Stimulated activated naive B cell treated with anti-CD40 and anti-IgM and Interleukin-4, amounts not matched to agents 10 μg/mL and 1 μg/mL and 100 μg/mL, for 72 hours (primary cell): ENCODE results near the gene SLCO3A1.

Source experiments
- ATAC-seq, 2 donors: fragments of 150-1000 bp; cut with Tn5 transposase; replicated peaks; 2 replicates each; pipeline ENCODE4 v1.10.0; 2021; ENCODE audit warnings: moderate library complexity in 1 of 2
- DNase-seq: peaks from one replicate; pipeline ENCODE4 v3.0.0; 2021
- H3K27ac Mint-ChIP-seq: one replicate; pipeline ENCODE4 v1.8.0; 2022; ENCODE audit warnings: mild to moderate bottlenecking, mixed read lengths
- H3K27me3 Mint-ChIP-seq, 2 donors: one replicate each; pipeline ENCODE4 v1.8.0; 2022; ENCODE audit warnings: mixed read lengths in 2 of 2
- H3K36me3 Mint-ChIP-seq, 2 donors: one replicate each; pipeline ENCODE4 v1.8.0; 2022; ENCODE audit warnings: mixed read lengths in 2 of 2, mild to moderate bottlenecking in 1 of 2
- H3K4me1 Mint-ChIP-seq, 2 donors: one replicate each; pipeline ENCODE4 v1.8.0; 2022; ENCODE audit warnings: mixed read lengths in 2 of 2, mild to moderate bottlenecking in 1 of 2
- H3K4me3 Mint-ChIP-seq, 2 donors: one replicate each; pipeline ENCODE4 v1.8.0; 2022; ENCODE audit warnings: mild to moderate bottlenecking in 2 of 2, mixed read lengths in 2 of 2, moderate library complexity in 1 of 2
- H3K9me3 Mint-ChIP-seq, 2 donors: one replicate each; pipeline ENCODE4 v1.8.0; 2022; ENCODE audit warnings: mixed read lengths in 2 of 2, mild to moderate bottlenecking in 1 of 2

Gene SLCO3A1

DNA sequence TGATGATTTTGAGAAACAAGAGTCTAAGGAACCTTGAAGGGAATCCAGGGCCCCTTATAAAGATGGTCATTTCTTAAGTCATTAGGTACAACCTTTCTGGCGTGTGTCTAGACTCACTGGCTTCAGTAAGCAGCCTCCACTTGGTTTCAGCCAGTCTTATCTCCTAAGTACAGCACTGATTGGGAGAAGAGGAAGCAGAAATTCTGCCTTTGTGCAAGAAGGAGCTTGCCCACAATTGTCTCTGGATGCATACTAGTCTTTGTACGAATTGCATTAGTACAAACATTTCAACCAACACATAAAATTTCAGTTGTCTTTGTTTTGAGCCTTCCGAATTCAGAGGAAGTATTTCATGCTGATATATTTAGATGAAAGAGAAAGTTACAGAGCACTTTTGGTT is 139.4 kb downstream of the SLCO3A1 start:
- H3K9me3 Mint-ChIP-seq, result peaks cover 1 to 4% of the 10 kb centered on the region in 2 donors
- no peak overlapping the region for H3K27ac Mint-ChIP-seq
- H3K4me3 Mint-ChIP-seq, result no peak overlapping the region
- H3K4me1 Mint-ChIP-seq, result no peaks in the 10 kb centered on the region
- no peak for ATAC-seq
- no peak for DNase-seq
- H3K27me3 Mint-ChIP-seq, result no peaks in the 10 kb centered on the region
- no peaks in the 10 kb centered on the region for H3K36me3 Mint-ChIP-seq

DNA sequence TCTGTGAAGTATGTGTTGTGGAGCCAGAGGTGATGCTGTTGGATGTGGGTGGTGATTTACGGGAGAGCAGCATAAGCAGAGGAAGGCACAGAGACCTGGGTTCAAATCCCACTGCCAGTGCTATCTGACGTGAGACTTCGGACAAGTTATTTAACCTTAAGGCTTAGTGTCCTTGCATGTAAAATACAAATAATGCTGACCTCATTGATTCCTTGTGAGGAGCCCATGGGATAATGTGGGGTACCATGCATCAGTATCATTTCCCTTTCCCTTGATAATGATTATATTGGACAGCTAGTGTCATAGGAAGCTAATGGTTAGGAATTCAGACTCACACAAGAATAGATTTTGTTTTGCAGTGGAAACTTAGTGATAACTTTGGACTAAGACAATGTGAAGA is 141.6 kb downstream of the SLCO3A1 start:
- Mint-ChIP-seq H3K9me3 (peaks cover 1 to 4% of the 10 kb centered on the region in 2 donors), H3K4me1 (no peaks in the 10 kb centered on the region), H3K36me3 (no peaks in the 10 kb centered on the region), H3K27me3 (no peaks in the 10 kb centered on the region), H3K27ac (no peak overlapping the region), H3K4me3 (no peak overlapping the region)
- DNase-seq, result no peak
- no peak for ATAC-seq

DNA sequence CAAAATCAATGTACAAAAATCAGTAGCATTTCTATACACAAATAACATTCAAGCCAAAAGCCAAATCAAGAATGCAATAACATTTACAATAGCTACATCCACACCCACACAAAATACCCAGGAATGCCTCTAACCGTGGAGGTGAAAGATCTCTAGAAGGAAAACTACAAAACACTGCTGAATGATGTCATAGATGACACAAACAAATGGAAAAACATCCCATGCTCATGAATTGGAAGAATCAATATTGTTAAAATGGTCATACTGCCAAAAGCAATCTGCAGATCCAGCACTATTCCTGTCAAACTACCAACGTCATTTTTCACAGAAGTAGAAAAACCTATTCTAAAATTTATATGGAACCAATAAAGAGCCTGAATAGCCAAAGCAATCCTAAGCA is 143.7 kb downstream of the SLCO3A1 start:
- ATAC-seq (no peak), DNase-seq (no peak)
- Mint-ChIP-seq H3K4me3 (no peak overlapping the region), H3K27me3 (no peaks in the 10 kb centered on the region), H3K9me3 (peaks cover 1 to 4% of the 10 kb centered on the region in 2 donors), H3K36me3 (no peaks in the 10 kb centered on the region), H3K27ac (no peak overlapping the region), H3K4me1 (no peaks in the 10 kb centered on the region)

DNA sequence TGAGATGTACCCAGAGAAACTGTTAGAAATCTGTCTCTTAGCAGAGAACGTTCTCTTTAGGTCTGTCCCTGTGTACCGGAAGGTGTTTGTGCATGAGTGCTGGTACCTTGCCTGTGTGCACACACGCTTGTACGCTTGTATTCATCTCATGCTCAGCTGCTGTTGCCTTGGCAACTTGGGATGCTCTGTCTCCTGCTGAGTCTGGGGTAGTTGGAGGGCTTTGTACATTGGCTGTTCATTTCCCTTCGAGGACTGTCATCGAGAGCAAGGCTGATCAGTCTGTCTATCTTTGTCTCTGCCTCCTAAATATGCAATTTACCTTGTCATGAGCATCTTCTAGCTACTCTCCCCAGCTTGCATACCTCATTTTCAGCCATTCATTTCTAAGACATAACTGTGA is 147.2 kb downstream of the SLCO3A1 start:
- peaks cover 1 to 4% of the 10 kb centered on the region in 2 donors for H3K9me3 Mint-ChIP-seq
- no peaks in the 10 kb centered on the region for H3K4me1 Mint-ChIP-seq
- H3K4me3 Mint-ChIP-seq, result no peak overlapping the region
- no peak overlapping the region for H3K27ac Mint-ChIP-seq
- ATAC-seq (no peak), DNase-seq (no peak)
- peaks cover 0 to 6% of the 10 kb centered on the region in 2 donors for H3K27me3 Mint-ChIP-seq
- no peaks in the 10 kb centered on the region for H3K36me3 Mint-ChIP-seq

DNA sequence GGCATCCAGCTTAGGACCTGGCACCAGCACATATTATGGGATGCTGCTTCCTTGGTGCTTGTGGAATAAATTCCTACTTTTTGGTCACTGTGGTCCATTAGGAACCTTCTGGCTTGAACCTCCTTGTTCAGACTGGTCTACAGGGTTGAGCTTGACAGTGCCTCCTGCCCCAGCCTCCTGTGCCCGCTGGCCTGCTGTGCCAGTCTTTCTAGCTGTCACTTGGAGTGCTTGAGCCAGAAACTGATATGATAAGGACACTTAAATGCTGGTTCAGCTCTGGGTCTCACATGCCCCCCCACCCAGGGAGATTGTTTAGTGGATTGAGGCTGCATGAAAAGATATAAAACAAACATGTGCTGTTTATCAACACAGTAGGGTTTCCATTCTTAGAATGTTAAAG is 147.8 kb downstream of the SLCO3A1 start:
- H3K27me3 Mint-ChIP-seq, result peaks cover 0 to 6% of the 10 kb centered on the region in 2 donors
- DNase-seq (no peak), ATAC-seq (no peak)
- H3K4me1 Mint-ChIP-seq, result peaks cover 0 to under 1% of the 10 kb centered on the region in 2 donors
- H3K4me3 Mint-ChIP-seq, result no peak overlapping the region
- peaks cover 1 to 4% of the 10 kb centered on the region in 2 donors for H3K9me3 Mint-ChIP-seq
- H3K27ac Mint-ChIP-seq, result no peak overlapping the region
- H3K36me3 Mint-ChIP-seq, result no peaks in the 10 kb centered on the region

DNA sequence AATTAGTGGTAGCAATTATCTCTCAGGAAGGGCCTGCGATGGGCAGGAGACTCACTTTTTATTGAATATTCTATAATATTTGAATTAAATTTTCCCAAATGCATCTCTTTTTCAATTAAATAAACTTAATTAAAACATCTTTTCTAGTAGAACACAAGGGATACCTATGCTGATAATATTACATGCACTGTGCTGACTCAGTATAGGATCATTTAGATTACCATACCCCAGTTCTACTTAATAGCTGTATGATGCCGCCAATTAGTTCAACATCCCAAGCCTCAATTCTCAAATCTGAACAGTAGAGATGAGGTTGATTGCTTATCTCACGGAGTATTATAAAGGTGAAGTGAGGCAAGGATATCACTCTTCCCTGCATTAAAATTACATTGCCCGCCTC is 149.2 kb downstream of the SLCO3A1 start:
- H3K4me1 Mint-ChIP-seq, result peaks cover 0 to 5% of the 10 kb centered on the region in 2 donors
- H3K36me3 Mint-ChIP-seq, result no peaks in the 10 kb centered on the region
- ATAC-seq, result no peak

DNA sequence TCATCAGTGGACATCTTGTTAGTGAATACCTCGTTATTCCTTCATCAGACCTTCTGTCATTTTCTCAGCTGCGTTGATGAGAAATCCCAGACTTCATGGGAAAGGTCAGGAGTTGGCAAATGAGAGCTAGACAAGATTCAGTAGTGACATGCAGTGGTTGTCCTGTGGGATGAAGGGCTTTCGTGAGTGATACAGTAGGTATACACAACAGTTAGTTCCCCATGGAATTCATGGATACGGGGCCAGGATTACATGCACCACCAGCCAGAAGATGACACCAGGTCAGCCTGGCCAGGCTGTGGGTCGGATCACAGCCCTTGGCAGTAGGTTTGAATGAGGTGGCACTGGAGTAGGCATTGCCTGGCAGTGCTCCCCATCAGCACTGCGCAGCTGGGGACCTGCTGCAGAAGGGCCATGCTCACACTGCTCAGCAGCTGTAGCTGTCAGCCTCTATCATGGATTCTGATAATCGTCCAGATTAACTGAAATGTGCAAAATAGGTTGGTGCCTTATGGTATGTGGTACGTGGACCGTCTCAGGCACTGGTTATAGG is 150.1 kb downstream of the SLCO3A1 start:
- no peaks in the 10 kb centered on the region for H3K36me3 Mint-ChIP-seq
- peaks cover 0 to 6% of the 10 kb centered on the region in 2 donors for H3K27me3 Mint-ChIP-seq
- H3K4me3 Mint-ChIP-seq, result no peak overlapping the region
- ATAC-seq (no peak), DNase-seq (no peak)
- no peak overlapping the region for H3K27ac Mint-ChIP-seq
- no peaks in the 10 kb centered on the region for H3K9me3 Mint-ChIP-seq
- H3K4me1 Mint-ChIP-seq, result peaks cover 0 to 6% of the 10 kb centered on the region in 2 donors

More for the DNA sequence above, 149.2 kb downstream of the SLCO3A1 start:
- DNase-seq, result no peak
- Mint-ChIP-seq H3K4me3 (no peak overlapping the region), H3K27me3 (peaks cover 0 to 6% of the 10 kb centered on the region in 2 donors), H3K27ac (no peak overlapping the region), H3K9me3 (no peaks in the 10 kb centered on the region)

DNA sequence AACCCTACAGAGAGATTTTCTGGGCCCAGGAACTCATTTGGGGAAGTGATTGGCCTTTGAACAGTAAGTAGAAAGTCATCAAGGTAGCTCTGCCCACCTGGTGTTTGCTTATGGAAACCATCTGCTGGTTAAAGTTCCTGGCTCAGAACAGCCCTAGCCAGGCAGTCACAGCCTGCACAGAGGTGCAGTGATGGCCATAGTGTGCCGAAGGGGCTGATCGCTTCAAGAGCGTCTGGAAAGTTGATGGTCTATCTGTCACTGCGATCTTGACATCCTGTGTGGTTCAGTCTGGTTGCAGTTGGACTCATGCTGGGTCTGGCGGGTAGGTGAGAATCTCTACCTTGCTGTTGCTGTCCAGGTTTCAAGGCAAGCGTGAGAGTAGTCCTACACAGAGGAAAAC is 151.6 kb downstream of the SLCO3A1 start:
- H3K36me3 Mint-ChIP-seq, result no peaks in the 10 kb centered on the region
- H3K27ac Mint-ChIP-seq, result no peak overlapping the region

DNA sequence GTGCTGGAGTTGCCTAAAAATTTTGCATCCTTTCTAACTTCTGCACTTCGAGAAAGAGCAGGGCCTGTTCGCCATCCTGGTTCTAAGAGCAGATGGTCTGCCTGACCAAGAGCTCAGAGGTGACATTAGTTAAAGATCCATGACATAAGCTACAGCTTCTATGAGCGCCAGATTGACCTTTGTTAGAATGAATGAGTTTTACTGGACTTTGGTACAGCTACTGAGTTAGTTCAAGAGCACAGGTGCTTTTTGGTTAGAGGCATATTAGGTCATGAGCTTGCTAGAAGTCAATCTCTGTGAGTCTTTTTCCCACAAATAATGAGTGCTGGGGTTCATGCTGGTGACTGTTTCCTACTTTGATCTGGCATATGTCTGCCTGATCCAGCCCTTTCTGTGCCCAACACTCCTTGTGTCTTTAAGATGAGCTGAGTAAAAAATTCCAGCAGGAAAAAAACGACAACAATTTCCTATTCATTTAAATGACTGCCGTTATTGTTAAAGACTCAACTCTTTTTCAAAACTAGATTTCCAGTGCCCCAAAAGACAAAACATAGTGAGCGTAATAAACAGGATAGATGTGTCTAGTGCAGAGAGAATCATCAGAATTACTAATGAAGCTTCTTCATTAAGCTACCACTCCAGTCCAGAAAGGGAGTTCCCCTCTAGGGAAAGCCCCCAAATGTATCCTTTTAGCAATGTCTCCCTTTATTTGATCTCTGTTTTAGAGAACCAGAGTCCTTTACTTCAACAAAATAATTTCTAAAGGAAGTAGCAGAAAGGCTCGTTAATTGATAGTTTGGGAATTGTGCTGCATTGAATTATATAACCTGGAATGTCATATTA is 152.9 kb downstream of the SLCO3A1 start:
- no peaks in the 10 kb centered on the region for H3K9me3 Mint-ChIP-seq
- H3K4me3 Mint-ChIP-seq, result no peak overlapping the region
- H3K27me3 Mint-ChIP-seq, result peaks cover 0 to 14% of the 10 kb centered on the region in 2 donors
- H3K4me1 Mint-ChIP-seq, result peaks cover 3 to 16% of the 10 kb centered on the region in 2 donors
- H3K27ac Mint-ChIP-seq, result no peak overlapping the region
- DNase-seq, result no peak
- ATAC-seq, result peak; percentile 63 to 69
- no peaks in the 10 kb centered on the region for H3K36me3 Mint-ChIP-seq

More for the DNA sequence above, 151.6 kb downstream of the SLCO3A1 start:
- Mint-ChIP-seq H3K9me3 (no peaks in the 10 kb centered on the region), H3K27me3 (peaks cover 0 to 6% of the 10 kb centered on the region in 2 donors), H3K4me1 (peaks cover 3 to 16% of the 10 kb centered on the region in 2 donors), H3K4me3 (no peak overlapping the region)
- DNase-seq (no peak), ATAC-seq (peak; percentile 29 to 54)

DNA sequence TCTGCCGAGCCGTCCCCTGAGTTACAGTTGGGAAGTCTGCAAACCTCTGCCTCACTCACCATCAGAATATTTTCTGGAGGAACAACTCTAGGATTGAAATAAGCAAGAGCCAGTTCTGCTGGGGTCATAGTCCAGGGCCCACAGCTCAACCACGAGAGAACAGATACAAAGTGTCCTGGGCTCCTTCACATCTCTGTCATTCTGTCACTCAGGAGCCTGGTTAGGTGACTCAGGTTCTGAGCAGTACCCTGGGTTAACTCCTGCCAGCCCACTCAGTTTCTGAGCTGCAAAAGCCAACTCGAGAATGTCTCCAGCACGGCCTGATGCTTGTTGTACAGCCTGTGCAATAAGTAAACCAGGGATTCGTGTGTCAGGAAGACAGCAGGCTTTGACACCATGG is 155.7 kb downstream of the SLCO3A1 start:
- no peak for DNase-seq
- Mint-ChIP-seq H3K27ac (no peak overlapping the region), H3K9me3 (no peaks in the 10 kb centered on the region), H3K36me3 (no peaks in the 10 kb centered on the region), H3K4me1 (peaks cover 3 to 24% of the 10 kb centered on the region in 2 donors), H3K4me3 (no peak overlapping the region), H3K27me3 (peaks cover 0 to 16% of the 10 kb centered on the region in 2 donors)
- ATAC-seq, result no peak

DNA sequence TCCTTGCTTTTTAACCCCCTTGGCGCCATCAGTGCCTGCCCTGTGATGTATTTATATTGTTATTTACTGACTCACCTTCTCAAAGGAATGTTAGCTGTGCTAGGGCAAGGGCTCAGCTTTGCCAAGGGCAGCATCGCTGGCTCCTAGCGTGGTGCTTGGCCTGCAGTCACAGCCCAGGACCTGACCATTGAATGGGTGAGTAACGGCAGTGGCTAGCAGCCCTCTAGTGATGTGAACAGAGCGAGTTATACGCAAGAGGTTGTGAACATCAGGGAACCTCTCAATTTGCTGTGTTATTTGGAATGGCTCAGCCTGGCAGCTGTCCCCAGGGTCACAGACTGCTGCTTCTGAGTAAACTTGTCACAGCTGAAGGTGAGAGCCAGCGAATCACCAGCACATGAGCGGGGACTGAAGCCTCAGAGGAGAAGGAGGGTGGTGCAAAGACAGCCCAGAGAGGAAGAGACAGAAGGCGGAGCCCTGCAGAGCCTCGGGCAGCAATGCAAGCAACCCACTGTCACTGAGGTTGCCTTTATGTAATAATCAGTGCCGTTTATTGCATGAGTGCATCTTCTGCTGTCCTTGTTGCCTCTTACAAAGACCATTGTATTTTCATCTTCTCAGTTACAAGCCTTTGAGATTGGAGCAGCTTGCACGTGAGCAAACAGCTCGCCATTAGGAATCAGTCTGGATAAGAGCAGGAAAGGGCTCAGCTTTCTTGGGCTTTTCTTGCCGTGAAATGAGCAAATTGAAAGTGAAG is 158.3 kb downstream of the SLCO3A1 start:
- Mint-ChIP-seq H3K4me1 (peaks cover 3 to 18% of the 10 kb centered on the region in 2 donors), H3K36me3 (no peaks in the 10 kb centered on the region), H3K4me3 (no peak overlapping the region), H3K27me3 (peaks cover 18 to 30% of the 10 kb centered on the region in 2 donors), H3K9me3 (no peaks in the 10 kb centered on the region), H3K27ac (no peak overlapping the region)
- DNase-seq, result no peak
- peak in 1 of 2 donors; percentile 27 for ATAC-seq

DNA sequence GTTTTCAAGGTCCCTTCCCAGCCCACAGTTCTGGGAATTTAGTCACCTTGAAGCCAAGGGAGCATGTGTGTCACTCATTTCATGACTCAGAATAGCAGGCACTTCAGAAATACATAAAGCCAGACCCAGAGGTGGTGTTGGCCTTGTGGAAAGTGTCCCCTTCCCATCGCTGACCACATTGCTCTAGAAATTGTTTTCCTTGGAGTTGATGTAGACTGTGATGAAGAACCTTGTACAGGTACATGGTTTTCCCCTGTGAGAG is 158.8 kb downstream of the SLCO3A1 start:
- Mint-ChIP-seq H3K27ac (no peak overlapping the region), H3K27me3 (peaks cover 18 to 31% of the 10 kb centered on the region in 2 donors), H3K4me3 (no peak overlapping the region), H3K36me3 (no peaks in the 10 kb centered on the region), H3K9me3 (no peaks in the 10 kb centered on the region), H3K4me1 (peaks cover 3 to 18% of the 10 kb centered on the region in 2 donors)
- DNase-seq (no peak), ATAC-seq (no peak)

DNA sequence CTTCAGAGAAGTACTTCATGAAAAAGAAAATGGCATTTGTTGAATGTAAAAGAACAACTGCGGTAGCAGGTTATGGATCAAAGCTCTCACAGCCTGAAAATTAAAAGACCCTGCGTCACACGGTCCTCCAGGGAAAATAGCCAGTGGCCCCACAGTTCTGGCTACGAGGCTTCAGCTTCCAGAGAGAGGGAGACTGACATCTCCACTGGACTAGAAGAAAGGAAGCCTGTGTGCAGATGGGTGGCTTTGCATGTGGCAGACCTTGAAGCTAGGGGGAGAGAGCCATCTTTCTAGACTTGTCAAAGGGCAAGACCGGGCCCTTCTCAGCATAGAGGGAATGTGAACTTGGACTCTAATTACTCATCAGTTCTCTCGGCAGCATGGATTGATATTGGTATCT is 159.4 kb downstream of the SLCO3A1 start:
- ATAC-seq, result no peak

DNA sequence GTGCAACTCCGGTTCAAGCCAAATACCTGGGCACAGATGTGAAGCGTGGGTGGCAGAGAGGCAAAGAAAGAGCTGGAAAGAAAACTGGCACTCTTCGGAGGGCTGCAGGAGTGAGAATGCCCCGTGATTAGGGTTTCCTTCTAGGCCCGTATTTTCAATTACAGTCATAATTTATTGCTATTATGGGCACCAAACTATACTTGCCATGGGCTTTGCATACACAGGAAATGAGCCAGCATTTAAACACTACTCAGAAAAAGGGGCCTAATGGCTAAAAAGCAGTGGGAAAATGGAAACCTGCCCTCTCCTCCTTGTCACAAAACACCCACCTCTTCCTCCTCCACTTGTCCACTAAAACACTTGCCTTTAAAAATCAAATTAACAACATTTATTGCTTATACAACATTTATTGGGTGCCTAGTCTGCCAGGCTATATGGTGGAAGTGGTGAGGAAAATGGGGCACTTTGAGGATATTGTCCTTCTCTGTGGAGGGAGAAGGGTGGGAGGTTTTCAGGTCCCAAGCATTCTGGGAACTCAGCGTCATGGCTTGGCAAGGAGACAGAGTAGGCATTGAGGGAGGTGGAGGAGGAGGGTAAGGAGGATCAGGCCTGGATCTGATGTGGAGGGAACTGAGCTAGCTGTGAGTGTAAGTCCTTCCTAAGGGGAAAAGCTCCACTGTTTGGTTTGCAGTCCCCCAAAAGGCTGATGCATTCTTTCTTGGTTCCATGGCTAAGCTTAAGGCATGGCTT is 160.9 kb downstream of the SLCO3A1 start:
- DNase-seq (no peak), ATAC-seq (no peak)
- H3K27me3 Mint-ChIP-seq, result peaks cover 18 to 39% of the 10 kb centered on the region in 2 donors
- no peaks in the 10 kb centered on the region for H3K9me3 Mint-ChIP-seq
- H3K36me3 Mint-ChIP-seq, result no peaks in the 10 kb centered on the region
- no peak overlapping the region for H3K4me3 Mint-ChIP-seq
- peaks cover 0 to 9% of the 10 kb centered on the region in 2 donors for H3K4me1 Mint-ChIP-seq
- no peak overlapping the region for H3K27ac Mint-ChIP-seq

More for the DNA sequence above, 159.4 kb downstream of the SLCO3A1 start:
- no peak overlapping the region for H3K27ac Mint-ChIP-seq
- H3K4me3 Mint-ChIP-seq, result no peak overlapping the region
- H3K27me3 Mint-ChIP-seq, result peaks cover 18 to 37% of the 10 kb centered on the region in 2 donors
- DNase-seq, result no peak
- no peaks in the 10 kb centered on the region for H3K36me3 Mint-ChIP-seq
- H3K4me1 Mint-ChIP-seq, result peaks cover 3 to 18% of the 10 kb centered on the region in 2 donors
- no peaks in the 10 kb centered on the region for H3K9me3 Mint-ChIP-seq
